Stimulated activated memory B cell treated with anti-CD40 and anti-IgM and Interleukin-4, amounts not matched to agents 10 μg/mL and 1 μg/mL and 100 μg/mL, for 72 hours (primary cell): ENCODE measurements around the gene COPS7B.
"Not testable (repeated sequence)": the region's sequence is repeated elsewhere in the genome, so short reads cannot be mapped to it uniquely, and the experiment has no call there.

Experiments used
- ATAC-seq: fragments of 150-1000 bp; cut with Tn5 transposase; 2 replicates; pipeline ENCODE4 v1.10.0; 2021
- H3K27ac Mint-ChIP-seq: one replicate; pipeline ENCODE4 v1.8.0; 2022; ENCODE audit warnings: mild to moderate bottlenecking, mixed read lengths
- H3K27me3 Mint-ChIP-seq: one replicate; pipeline ENCODE4 v1.8.0; 2022; ENCODE audit warnings: mixed read lengths
- H3K36me3 Mint-ChIP-seq: one replicate; pipeline ENCODE4 v1.8.0; 2022; ENCODE audit warnings: mixed read lengths
- H3K4me1 Mint-ChIP-seq: one replicate; pipeline ENCODE4 v1.8.0; 2022; ENCODE audit warnings: mixed read lengths
- H3K4me3 Mint-ChIP-seq: one replicate; pipeline ENCODE4 v1.8.0; 2022; ENCODE audit warnings: mild to moderate bottlenecking, moderate library complexity, mixed read lengths
- H3K9me3 Mint-ChIP-seq: one replicate; pipeline ENCODE4 v1.8.0; 2022; ENCODE audit warnings: mixed read lengths

The COPS7B gene

DNA sequence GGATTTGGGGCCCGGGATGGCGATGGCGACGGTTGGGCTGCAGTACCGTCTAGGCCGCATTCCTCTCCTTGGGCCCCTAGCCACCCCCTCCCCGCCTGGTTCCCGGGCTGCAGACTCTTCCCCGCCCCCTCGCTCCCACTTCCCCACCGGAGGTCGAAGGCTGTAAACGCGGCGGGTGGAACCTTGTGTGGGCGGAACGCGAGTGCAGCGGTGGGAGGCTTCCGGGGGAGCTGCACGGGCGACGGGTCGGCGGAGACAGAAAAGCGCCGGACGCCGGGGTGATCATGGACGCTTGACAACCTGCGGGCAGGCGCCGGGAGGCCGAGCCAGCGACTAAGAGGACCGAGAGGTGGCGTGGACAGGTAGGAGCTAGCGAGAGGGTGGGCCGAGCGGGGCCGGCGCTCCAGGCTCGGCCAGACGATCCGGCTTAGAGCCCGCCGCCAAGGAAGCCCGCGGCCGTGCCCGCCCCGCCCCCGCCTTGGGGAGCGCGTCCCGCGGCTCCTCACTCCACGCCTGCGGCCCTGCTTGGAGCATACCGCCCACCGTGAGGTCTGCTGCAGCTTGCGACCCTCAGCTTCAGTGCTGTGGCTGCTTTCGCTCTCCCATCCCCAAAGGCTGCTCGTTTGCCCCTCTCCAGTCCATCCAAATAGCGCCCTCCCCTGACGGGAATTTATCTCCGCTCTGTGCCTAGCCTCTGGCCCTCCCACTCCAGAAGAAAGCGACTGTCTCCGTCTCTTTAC is at the start of gene COPS7B:
Gene COPS7B (plus strand): TSS at position 269 of the 740 bp plus-strand sequence. CDS start 2,126 bp downstream, outside the sequence.
- H3K27ac Mint-ChIP-seq, result peak within 1 kb of the TSS; percentile 85
- H3K4me3 Mint-ChIP-seq, result peak within 1 kb of the TSS; percentile 93
- H3K9me3 Mint-ChIP-seq, result no peaks in the 10 kb centered on the region
- H3K4me1 Mint-ChIP-seq, result peaks cover 64% of the 10 kb centered on the region
- ATAC-seq, result peak; percentile 81
- peaks cover 24% of the 10 kb centered on the region for H3K36me3 Mint-ChIP-seq
- no peaks in the 10 kb centered on the region for H3K27me3 Mint-ChIP-seq

DNA sequence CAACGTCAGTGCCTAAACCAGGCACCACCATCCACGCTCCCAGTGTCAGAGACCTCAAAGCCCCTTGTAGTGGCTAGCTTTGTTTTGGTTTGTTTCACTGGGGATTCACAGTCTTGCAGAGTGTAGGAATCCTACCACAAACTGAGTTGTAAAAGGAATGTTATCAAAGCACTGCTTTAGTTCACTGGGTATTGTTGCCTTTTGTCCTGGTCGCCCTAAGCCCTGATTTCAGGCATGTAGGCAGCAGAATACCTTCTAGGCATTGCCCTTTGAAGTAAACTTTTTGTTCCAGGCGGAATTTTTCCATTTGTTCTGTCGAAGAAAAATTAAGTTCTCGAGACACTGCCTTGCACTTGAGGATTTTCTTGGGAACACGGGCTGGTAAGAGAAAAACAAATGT is 48.5 kb upstream of the COPS7B start:
- ATAC-seq, result no peak
- Mint-ChIP-seq H3K27me3 (no peaks in the 10 kb centered on the region), H3K27ac (no peak overlapping the region), H3K4me3 (no peak overlapping the region), H3K9me3 (no peaks in the 10 kb centered on the region), H3K4me1 (no peaks in the 10 kb centered on the region), H3K36me3 (peaks cover 35% of the 10 kb centered on the region)

GRCh38 chr2:231743376-231744116 is 42.7 kb upstream of the COPS7B start:
- Mint-ChIP-seq H3K36me3 (peaks cover 12% of the 10 kb centered on the region), H3K4me1 (peaks cover 3% of the 10 kb centered on the region), H3K9me3 (no peaks in the 10 kb centered on the region), H3K4me3 (no peak overlapping the region), H3K27ac (no peak overlapping the region), H3K27me3 (no peaks in the 10 kb centered on the region)
- no peak for ATAC-seq

DNA sequence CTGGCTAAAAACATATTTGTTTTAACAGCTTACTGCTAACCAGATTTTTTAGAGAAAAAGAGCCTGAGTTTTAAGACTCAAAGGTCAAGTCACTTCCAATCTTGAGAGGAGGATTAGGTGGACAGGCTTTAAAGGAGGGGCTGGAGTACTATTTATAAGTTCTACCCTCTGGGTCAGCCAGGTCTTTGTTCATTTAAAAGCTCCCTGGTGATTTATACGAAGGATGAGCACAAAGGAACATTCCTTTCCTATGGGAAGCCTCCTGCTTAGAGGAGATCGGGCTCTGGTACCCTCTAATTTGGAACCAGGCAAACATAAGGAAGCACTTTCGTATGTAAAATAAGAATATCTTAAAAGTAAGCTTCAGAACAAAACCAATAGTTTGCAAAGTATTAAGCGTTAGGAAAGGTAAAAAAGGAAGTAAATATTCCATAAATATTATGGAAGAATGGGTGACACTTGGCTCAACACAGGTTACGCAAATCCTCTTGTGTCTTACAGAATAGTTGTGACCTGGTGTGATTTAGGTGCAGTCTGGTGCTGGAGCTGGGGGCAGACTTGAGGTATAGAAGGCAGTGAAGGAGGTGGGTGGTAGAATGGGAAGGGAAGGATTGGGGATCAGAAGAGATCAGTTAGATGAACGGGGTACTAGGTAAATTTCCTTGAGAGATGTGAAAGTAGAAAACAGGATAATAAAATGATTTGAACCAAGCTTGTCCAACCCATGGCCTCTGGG is 40.8 kb upstream of the COPS7B start:
- ATAC-seq, result no peak
- Mint-ChIP-seq H3K36me3 (peaks cover under 1% of the 10 kb centered on the region), H3K9me3 (no peaks in the 10 kb centered on the region), H3K27ac (no peak overlapping the region), H3K27me3 (no peaks in the 10 kb centered on the region), H3K4me1 (peaks cover 5% of the 10 kb centered on the region), H3K4me3 (no peak overlapping the region)

DNA sequence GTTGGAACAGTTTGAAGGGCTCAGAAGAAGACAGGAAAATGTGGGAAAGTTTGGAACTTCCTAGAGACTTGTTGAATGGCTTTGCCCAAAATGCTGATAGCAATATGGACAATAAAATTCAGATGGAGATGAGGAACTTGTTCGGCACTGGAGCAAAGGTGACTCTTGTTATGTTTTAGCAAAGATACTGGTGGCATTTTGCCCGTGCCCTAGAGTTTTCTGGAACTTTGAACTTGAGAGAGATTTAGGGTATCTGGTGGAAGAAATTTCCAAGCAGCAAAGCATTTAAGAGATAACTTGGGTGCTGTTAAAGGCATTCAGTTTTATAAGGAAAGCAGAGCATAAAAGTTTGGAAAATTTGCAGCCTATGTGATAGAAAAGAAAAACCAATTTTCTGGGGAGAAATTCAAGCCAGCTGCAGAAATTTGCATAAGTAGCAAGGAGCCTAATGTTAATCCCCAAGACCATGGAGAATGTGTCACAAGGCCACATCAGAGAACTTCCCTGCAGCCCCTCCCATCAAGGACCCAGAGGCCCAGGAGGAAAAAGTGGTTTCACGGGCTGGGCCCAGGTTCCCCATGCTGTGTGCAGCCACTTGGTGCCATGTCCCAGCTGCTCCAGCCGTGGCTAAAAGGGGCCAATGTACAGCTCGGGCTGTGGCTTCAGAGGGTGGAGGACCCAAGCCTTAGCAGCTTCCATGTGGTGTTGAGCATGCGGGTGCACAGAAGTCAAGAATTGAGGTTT is 37.9 kb upstream of the COPS7B start:
- ATAC-seq, H3K27me3 Mint-ChIP-seq, H3K9me3 Mint-ChIP-seq: not testable (repeated sequence)

GRCh38 chr2:231749016-231749415 is 37.2 kb upstream of the COPS7B start:
- H3K27me3 Mint-ChIP-seq, H3K4me3 Mint-ChIP-seq, H3K4me1 Mint-ChIP-seq, H3K9me3 Mint-ChIP-seq, H3K27ac Mint-ChIP-seq, ATAC-seq, H3K36me3 Mint-ChIP-seq: not testable (repeated sequence)

More for the DNA sequence above, 37.9 kb upstream of the COPS7B start:
- not testable (repeated sequence) for H3K4me3 Mint-ChIP-seq, H3K27ac Mint-ChIP-seq, H3K4me1 Mint-ChIP-seq, H3K36me3 Mint-ChIP-seq

DNA sequence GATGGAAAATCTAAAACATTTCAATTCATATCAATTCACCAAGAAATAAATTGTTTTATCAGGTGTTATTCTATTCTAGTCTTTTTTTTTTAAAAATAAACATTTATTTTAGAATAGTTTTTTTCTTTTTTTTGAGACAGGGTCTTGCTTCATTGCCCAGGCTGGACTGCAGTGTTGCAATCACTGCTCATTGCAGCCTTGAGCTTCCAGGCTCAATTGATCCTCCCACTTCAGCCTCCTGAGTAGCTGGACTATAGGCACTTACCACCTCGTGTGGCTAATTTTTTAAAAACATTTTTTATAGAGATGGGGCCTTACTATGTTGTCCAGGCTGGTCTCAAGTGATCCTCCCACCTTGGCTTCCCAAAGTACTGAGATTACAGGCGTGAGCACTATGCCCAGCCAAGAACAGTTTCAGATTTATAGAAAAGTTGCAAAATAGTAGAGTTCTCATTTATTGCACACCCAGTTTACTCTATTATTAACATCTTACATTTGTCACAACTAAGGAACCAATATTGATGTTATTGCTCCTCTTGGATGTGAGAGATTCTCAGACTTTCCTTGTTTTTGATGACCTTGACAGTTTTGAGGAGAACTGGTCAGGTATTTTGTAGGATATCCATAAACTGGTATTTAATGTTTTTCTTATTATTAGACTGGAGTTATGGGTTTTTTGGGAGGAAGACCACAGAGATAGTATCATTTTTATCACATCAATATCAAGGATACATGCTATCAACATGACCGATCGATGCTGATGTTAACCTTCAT is 35.0 kb upstream of the COPS7B start:
- H3K9me3 Mint-ChIP-seq, result no peaks in the 10 kb centered on the region
- no peaks in the 10 kb centered on the region for H3K27me3 Mint-ChIP-seq
- peaks cover 5% of the 10 kb centered on the region for H3K4me1 Mint-ChIP-seq
- H3K4me3 Mint-ChIP-seq, result no peak overlapping the region
- no peak overlapping the region for H3K27ac Mint-ChIP-seq
- H3K36me3 Mint-ChIP-seq, result no peaks in the 10 kb centered on the region
- ATAC-seq, result no peak

DNA sequence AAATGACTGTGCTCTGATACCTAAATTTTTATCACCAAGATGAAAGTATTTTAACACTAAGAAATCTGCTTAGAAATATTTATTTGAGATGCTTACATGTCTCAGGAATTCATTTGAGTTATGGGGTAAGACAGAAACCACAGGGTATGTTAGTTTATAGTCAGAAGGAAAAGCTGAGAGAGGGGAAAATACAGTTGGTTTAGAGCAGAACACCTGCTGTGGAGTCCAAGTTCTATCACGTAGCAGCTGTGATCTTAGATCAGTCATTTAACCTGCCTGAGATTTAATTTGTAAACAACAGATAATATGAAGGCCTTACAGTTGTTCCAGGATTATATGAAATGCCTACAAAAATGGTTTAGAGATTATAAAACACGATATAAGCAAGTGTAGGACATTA is 34.2 kb upstream of the COPS7B start:
- Mint-ChIP-seq H3K36me3 (no peaks in the 10 kb centered on the region), H3K4me1 (peaks cover 5% of the 10 kb centered on the region), H3K4me3 (no peak overlapping the region), H3K9me3 (no peaks in the 10 kb centered on the region), H3K27ac (no peak overlapping the region), H3K27me3 (no peaks in the 10 kb centered on the region)
- ATAC-seq, result no peak

DNA sequence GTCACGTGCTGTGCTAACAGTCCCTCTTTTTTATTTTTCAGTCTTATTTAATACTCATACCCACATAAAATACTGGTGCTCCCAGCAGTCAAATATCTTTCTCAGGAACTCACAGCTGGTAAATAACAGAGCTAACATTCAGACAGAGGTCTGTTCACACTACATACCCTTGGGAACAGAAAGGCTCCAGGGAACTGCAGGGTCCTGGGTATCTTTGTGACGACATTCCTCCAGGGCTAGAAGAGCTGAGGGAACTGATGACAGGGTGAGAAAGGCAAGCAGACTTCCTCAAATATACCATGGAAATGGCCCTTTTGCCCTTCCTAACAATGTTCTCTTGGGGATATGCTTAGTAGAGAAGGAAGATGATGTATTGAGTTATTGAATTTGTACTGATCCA is 24.5 kb upstream of the COPS7B start:
- Mint-ChIP-seq H3K9me3 (no peaks in the 10 kb centered on the region), H3K36me3 (no peaks in the 10 kb centered on the region), H3K27ac (no peak overlapping the region), H3K4me3 (no peak overlapping the region), H3K27me3 (no peaks in the 10 kb centered on the region), H3K4me1 (peaks cover 7% of the 10 kb centered on the region)
- no peak for ATAC-seq

GRCh38 chr2:231764124-231764523 is 22.1 kb upstream of the COPS7B start:
- no peak overlapping the region for H3K4me3 Mint-ChIP-seq
- H3K27ac Mint-ChIP-seq, result no peak overlapping the region
- peaks cover 12% of the 10 kb centered on the region for H3K4me1 Mint-ChIP-seq
- ATAC-seq, result no peak
- peaks cover 4% of the 10 kb centered on the region for H3K36me3 Mint-ChIP-seq
- no peaks in the 10 kb centered on the region for H3K27me3 Mint-ChIP-seq
- H3K9me3 Mint-ChIP-seq, result no peaks in the 10 kb centered on the region

GRCh38 chr2:231764760-231765159 is 21.5 kb upstream of the COPS7B start:
- no peaks in the 10 kb centered on the region for H3K9me3 Mint-ChIP-seq
- H3K27me3 Mint-ChIP-seq, result no peaks in the 10 kb centered on the region
- peaks cover 4% of the 10 kb centered on the region for H3K36me3 Mint-ChIP-seq
- ATAC-seq, result no peak
- no peak overlapping the region for H3K4me3 Mint-ChIP-seq
- H3K4me1 Mint-ChIP-seq, result peaks cover 19% of the 10 kb centered on the region
- no peak overlapping the region for H3K27ac Mint-ChIP-seq

GRCh38 chr2:231765496-231765929 is 20.7 kb upstream of the COPS7B start:
- H3K4me1 Mint-ChIP-seq, result peaks cover 19% of the 10 kb centered on the region
- H3K27ac Mint-ChIP-seq, result no peak overlapping the region
- no peaks in the 10 kb centered on the region for H3K9me3 Mint-ChIP-seq
- no peak overlapping the region for H3K4me3 Mint-ChIP-seq
- H3K27me3 Mint-ChIP-seq, result no peaks in the 10 kb centered on the region
- no peak for ATAC-seq
- peaks cover 4% of the 10 kb centered on the region for H3K36me3 Mint-ChIP-seq

DNA sequence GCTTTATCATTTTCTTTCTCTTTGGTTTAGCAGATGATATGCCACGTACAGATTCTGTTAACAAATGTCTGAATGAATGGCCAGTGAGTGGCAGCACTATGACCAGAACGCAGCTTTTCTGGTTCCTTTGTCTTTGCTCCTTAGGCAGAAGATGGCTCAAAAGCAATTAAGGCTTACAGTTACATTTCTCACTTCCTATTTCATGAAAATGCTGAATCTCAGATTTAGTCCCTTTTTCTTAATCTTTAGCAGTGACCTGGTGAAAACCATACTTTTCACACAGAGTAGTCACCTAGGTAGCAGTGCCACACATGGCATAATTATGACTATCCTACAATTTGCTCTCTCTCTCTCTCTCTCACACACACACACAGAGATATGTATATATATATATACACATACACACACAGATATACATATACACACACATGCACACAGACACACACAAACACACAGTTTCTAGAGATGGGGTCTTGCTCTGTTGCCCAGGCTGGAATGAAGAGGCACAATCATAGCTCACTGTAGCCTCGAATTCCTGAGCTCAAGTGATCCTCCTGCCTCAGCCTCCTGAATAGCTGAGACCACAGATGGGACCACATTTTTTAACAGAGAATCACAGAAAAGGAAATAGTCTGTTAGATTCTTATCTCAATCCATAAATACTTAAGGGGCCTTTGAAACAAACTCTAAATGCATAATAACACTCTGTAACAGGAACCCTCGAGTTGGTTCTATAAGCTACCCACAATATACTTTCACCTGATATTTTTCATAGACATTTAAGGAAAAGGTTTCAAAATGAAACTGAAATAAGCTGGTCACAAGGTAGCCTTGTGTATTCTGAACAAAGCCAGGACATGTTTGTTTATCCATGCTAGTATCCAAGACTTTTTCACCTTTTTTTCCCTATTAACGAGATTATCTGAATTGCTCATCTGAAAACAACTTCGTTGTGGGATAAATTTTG is 16.8 kb upstream of the COPS7B start:
- Mint-ChIP-seq H3K9me3 (no peaks in the 10 kb centered on the region), H3K4me1 (peaks cover 19% of the 10 kb centered on the region), H3K27ac (peak overlapping the region; percentile 42), H3K27me3 (no peaks in the 10 kb centered on the region), H3K4me3 (no peak overlapping the region), H3K36me3 (peaks cover 4% of the 10 kb centered on the region)
- no peak for ATAC-seq
